KG1 (cell line): ENCODE data around the gene HDDC2.
"Not testable (repeated sequence)": the region's sequence is repeated elsewhere in the genome, so short reads cannot be mapped to it uniquely, and the experiment has no call there.

ENCODE experiments used
- DNase-seq: peaks from one replicate; lab custom pipeline; 2025; lab: John Stamatoyannopoulos, UW

The HDDC2 gene

DNA sequence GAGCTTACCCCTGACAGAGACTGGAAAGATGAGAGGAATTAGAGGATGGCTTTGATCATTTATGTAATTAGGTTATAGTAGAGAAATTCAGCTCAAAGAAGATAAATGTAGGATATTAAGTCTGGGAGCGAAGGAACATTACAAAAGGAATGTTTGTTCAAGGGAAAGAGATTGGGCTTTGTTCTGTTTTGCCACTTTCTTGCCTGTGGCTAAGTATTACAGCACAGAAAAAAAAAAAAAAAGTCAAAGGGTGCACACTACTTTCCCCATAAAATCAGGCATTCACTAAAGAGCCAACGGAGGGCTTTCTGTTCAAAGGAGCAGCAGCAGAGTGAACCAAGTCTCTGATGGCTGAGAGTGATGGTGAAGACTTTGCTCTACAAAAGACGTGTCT is 5.0 kb upstream of the HDDC2 start:
- DNase-seq: no peak

DNA sequence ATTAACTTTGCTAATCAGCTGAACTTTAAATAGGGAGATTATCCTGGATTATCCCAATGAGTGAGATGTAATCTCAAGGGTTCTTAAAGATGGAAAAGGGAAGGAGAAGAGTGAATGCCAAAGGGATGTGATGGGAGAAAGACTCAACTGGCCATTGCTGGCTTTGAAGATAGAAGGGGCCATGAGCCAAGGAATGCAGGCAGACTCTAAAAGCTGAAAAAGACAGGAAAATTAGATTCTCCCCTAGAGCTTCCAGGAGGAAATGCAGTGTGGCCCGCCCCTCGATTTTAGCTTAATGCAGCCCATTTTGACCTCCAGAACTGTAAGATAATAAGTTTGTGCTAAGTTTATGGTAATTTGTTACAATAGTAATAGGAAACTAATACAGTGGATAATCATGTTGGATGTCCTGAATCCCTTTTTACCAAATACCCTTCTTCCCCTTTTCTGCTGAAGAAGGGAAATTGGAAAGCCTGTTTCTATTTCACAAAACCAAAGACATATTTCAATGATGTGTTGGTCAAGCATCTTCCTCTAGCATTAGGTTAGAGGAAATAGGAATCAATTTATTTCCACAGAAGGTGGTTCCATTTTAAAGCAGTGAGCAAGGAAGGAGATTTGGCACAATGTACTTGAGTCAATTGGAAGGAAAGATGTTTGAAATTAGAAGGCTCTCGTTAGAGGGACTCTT is 3.3 kb upstream of the HDDC2 start:
- DNase-seq: no peak

DNA sequence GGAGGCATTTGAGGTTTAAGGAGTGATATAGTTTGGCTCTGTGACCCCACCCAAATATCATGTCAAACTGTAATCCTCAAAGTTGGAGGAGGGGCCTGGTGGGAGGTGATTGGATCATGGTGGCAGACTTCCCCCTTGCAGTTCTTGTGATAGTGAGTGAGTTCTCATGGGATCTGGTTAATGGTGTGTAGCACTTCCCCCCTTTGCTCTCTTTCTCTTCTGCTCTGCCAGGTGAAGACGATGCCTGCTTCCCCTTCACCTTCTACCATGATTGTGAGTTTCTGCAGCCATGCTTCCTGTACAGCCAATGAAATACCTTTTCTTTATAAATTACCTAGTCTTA is 1.7 kb upstream of the HDDC2 start:
- no peak for DNase-seq

DNA sequence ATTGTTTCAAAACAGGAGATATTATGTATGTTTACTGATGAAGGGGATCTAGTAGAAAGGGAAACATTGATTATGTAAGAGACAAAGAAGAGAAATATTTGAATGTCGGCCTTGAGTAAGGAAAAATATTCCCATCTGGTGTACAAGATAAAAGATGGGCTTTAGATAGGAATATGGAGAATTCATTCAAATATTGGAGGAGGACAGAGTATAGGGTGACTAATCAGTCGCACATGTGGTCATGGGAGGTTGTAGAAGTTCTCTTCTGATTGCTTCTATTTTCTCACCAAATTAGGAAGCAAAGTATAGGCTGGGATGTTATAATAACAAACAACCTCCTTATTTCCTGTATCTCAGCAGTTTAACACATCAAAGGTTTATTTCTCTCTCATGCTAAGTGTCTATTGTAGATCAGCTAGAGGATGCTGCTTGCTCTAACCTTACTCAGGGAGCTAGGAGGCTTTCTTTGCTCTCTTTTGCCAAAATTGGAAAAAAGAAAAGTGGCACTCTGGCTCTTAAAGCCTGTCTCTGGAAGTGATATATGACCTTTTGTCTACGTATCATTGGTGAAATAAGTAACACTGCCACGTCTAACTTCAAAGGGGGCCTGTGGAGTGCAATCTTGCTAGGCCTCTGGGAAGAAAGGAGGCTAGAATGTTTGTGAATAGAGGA is 1.2 kb upstream of the HDDC2 start:
- DNase-seq: no peak

DNA sequence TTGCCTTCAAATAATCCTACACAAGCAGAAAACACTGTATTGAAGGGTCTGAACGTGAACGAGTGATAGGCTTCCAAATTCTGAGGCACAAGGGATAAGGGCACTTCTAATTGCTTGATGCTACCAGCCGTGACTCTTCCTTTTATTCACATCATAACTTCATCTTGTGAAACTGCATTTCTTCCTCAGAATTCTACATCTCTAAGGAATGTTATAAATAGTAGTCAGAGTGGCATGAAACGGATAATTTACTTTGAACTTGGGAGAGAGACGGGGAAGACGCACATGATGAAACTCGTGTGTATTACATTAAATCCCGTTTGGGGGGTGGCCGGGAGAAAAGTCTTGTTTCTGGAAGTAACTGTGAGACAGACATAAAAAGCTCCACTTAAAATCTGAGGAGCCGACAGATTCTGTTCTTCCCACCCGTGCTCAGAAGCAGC is 754 bp downstream of the HDDC2 start:
- DNase-seq: no peak

DNA sequence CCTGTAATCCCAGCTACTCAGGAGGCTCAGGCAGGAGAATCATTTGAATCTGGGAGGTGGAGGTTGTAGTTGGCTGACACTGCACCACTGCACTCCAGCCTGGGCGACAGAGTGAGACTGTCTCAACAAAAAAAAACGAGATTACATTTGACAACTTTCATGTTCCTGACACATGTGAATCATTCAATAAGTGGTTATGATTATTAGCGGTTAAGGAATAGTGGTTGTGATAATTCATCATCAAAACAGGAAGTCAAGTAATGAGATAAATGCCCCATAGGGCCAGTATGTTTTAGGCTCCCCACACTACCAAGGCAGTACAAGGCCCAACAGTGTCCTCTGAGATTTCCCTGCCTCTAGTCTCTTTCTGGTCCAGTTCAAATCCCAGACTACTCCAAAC is 2.5 kb downstream of the HDDC2 start:
- no peak for DNase-seq

DNA sequence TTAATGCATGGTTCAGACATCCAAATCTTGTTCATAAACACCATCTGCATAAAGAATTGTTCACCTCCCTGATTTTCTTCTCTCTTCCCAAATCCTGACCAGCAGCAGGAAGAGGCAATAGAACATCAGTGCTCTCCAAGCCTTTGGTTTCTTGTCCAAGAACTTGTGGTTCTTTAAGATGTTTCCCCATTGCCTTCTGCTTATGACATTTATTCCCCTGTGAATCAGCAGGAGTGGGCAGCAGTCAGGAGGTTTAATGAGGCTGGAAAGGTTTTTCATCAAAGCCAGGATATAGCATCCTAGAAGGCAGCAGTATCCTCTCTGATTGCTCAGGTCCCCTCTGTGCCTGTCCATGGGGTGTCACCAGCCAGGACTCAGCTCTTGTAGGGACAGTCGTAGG is 5.3 kb downstream of the HDDC2 start:
- no peak for DNase-seq

DNA sequence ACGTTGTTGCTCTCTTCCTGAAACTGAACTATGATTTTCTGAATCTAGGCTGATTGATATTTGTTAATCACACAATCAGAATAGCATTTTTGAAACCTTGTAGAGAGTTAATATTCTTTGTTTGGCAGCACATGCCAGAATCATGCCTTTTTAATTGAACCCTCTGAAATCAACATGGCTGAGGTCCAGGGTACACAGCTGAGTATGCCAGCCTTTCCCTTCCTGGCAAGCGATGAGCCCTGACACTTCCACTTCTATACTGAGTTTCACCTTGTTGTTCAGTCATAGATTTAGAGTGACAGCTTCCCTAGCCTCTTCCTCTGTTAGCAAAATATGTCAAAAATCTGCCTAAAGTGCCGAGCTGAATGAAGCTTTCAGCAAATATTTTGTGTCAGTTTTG is 6.8 kb downstream of the HDDC2 start:
- DNase-seq: no peak

DNA sequence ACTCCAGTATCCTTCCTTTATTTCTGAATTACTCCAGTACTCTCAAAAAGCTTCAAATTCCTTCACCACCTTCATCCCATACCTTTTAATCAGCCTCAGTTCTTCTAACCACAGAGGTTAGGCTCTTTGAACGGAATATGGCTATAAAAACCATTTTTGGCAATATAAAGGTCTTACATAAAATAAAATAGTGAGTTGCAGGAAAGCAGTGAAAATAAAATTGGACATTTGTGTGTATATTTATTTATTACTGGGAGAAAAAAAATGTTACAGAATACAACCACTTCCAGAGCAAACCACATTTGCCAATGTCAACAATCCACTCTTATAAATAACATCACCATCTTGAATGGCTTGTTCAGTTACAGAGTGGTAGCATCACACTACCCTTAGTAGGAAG is 7.7 kb downstream of the HDDC2 start:
- DNase-seq: no peak

DNA sequence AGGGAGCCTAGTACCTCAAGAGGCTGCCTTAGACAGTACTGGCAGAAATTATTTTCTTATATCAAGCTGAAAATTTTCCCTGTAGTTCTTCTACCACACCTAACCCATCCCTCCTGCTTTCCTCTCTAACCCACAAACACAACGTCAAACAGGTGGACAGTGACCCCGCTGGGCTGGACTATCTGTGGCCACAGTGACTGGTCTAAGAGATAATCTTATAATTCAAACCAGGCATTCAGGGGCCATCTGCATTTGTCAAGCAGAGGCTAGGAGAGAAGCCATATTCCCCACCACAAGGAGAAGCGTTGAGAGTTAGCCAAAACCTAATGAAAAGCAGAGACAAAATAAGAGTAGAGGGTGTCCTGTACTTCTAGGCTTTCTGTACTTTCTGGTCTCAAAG is 8.2 kb downstream of the HDDC2 start:
- DNase-seq: no peak

DNA sequence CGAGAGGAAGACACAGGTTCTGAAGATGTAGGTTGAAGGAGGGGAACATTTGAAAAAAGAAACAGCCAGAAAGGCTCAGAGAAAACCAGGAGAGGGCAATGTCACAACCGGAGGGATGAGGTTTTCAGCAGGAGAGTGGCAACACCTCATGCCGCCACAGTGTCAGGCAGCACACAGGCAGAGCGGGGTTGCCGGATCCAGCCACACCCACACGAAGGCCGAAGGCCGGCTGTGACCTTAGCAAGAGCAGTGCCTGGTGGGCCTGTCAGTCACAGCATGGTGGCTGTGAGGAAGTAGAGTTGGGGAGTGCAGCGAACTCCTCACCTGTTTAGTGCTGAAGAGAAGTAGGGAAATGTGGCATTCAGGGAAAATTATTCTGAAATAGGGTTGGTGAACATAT is 14.0 kb downstream of the HDDC2 start:
- no peak for DNase-seq

DNA sequence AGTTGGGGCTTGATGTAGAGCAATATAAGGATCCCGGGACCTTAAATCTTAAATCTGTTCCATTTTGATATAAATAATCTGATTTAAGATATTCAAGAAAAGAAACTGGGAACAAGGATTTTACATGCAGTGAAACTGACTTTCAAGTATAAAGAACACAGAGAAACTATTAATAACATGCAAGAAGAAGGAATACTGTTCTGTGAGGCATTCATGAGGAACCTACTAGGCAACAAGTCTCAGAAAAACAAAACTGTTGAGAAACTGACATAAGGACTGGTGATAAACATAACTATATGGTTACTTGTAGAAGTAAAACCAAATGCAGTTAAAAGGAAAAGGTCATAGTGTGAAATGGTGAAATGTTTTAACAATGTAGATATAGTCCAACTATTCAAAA is 15.8 kb downstream of the HDDC2 start:
- no peak for DNase-seq

DNA sequence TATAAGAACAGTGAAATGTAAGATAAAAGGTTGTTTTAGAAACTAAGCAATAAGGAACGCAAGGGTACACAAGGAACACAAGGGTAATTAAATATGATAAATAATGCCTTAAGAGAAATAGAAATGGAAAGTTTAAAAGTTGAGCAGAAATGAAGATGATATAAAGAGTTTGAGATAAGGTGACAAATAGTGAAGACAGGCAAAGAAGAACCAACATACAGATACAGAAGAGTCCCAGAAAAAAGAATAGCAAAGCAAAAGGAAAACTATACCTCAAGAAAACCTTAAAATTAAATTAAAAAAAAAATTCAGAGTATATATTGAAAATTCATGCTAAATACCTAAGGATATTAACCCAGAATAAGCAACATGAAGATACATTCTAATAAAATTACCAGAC is 16.4 kb downstream of the HDDC2 start:
- DNase-seq: no peak

DNA sequence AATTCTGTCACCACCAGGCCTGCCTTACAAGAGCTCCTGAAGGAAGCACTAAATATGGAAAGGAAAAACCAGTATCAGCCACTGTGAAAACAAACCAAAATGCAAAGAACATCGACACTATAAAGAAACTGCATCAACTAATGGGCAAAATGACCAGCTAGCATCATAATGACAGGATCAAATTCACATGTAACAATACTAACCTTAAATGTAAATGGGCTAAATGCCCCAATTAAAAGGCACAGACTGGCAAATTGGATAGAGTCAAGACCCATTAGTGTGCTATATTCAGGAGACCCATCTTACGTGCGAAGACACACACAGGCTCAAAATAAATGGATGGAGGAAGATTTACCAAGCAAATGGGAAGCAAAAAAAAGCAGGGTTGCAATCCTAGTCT is 19.3 kb downstream of the HDDC2 start:
- DNase-seq: not testable (repeated sequence)

DNA sequence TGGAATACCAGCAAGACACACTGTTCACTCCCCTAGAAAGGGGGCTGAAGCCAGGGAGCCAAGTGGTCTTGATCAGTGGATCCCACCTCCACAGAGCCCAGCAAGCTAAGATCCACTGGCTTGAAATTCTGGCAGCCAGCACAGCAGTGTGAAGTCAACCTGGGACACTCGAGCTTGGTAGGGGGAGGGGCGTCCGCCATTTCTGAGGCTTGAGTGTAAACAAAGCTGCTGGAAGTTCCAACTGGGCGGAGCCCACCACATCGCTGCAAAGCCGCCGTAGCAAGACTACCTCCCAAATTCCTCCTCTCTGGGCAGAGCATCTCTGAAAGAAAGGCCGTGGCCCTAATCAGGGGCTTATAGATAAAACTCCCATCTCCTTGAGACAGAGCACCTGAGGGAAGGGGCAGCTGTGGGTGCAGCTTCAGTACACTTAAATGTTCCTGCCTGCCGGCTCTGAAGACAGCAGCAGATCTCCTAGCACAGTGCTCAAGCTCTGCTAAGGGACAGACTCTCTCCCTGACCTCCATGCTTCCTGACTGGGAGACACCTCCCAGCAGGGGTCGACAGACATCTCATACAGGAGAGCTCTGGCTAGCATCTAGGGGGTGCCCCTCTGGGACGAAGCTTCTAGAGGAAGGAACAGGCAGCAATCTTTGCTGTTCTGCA is 21.3 kb downstream of the HDDC2 start:
- not testable (repeated sequence) for DNase-seq

DNA sequence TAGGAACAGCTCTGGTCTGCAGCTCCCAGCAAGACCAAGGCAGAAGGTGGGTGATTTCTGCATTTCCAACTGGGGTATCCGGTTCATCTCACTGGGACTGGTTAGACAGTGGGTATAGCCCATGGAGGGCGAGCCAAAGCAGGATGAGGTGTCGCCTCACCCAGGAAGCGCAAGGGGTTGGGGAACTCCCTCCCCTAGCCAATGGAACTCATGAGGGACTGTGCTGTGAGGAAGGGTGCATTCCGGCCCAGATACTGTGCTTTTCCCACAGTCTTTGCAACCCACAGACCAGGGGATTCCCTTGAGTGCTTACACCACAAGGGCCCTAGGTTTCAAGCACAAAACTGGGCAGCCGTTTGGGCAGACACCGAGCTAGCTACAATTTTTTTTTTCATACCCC is 21.8 kb downstream of the HDDC2 start:
- DNase-seq: no peak

DNA sequence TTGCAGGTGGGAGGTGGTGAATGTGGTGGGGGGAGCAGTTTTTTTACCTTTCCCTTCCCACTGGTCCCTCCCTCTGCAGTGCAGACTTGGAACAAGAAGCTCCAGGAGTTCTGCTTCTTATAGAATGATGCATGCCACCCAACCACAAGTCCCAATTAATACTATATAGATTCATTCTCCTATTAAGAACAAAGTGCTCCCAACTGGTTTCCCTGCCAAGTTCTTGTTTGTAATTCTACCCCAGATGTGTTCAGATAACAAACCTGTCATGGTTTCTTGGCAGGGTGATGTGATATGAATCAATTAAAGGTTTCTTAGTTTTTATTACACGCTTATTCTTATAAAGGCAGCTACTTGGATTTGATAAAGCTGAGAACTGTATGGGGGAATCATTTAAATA is 23.9 kb downstream of the HDDC2 start:
- no peak for DNase-seq

DNA sequence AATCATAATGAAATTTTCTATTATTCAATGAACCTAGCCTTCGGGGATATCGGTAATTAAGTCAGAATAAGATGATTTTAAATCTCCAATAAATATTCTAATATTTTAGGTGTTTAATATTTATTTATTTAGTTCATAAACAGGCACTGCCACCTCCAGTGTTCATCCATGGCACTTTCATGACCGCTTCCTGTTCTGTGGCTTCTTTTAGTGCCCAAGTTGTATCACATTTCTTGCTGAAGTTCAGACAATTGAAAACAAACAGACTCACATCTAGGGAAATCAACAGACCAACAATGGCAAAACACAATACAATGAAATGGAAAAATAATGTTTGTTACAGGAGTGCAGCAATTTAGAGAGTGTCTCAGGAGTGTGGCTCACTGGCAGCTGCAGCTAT is 26.0 kb downstream of the HDDC2 start:
- DNase-seq: no peak

DNA sequence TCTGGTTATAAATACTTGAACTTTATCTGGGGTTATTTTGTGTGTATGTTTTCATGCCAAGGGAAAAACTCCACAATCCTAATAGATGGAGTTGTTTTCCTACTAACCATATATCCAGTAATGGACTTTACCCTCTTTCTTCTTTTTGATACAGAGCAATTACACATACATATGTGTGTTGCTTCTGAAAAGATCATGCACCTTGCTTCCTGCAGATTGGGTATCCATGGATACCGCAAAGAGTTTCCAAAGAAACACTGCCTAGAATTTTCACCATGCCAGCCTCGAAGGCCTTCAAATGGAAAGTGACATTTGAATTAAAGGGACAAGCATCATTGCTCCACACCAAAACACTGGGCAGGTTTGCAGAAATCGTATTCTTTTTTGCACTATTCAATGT is 26.8 kb downstream of the HDDC2 start:
- no peak for DNase-seq

DNA sequence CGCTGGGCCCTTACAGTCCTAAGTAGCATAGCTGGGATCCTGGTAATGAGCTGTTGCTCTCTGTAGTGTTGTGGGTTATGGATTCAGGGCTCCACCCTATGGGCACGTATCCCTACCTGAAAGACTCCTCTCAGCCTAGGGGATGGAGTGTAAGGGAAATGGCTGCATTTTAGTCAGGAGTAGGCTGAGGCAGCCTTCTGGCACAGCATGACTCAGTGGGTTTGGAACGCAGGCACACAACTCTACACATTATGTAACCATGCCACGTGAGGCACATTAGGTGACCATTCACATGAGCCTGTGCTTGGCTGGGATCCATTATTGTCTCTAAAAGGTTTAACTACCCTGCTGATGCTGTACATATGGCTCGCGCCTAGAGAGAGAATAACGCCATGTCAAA is 27.8 kb downstream of the HDDC2 start:
- DNase-seq: no peak

DNA sequence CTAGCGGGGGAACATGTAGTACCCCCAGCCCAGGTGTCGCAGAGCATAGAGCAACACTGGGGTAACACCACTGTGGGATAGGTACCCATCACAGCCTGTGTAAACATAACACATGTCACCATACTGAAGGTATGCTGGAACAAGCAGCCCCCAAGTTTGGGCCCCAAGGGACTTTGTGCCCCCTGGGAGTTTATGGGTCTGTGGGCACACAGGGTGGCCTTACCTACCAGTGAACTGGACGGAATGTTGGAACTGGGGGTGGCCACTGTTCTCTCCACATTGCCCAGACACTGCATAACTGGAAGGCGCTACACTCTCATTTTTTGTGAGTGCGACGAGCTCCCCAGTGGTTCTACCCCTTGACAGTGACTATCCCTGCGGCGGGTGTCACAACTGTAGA is 28.5 kb downstream of the HDDC2 start:
- no peak for DNase-seq

DNA sequence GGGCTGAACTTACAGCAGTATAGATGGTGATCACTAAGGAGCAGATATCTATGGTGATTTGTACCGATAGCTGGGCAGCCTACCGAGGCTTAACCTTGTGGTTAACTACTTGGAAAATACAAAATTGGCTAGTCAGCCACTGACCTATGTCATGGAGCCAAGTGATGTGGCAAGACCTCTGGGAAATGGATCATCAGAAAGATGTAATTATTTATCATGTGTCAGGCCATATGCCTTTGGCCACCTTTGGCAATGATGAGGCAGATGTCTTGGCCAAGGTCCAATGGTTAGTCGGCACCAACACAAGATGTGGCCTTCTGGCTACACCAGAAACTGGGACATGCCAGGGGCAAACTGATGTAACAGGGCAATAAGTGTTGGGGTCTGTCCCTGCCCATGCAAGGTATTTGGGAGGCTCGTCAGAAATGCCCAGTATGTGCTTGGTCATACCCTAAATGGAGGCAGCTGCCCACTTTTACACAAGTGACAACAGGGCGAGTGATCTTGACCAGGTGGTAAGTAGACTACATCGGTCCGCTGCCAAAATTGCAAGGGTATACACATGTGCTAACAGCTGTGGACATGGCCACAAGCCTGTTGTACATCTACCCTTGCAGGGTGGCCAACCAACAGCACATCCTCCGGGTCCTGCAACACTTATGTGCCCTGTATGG is 30.1 kb downstream of the HDDC2 start:
- DNase-seq: no peak

DNA sequence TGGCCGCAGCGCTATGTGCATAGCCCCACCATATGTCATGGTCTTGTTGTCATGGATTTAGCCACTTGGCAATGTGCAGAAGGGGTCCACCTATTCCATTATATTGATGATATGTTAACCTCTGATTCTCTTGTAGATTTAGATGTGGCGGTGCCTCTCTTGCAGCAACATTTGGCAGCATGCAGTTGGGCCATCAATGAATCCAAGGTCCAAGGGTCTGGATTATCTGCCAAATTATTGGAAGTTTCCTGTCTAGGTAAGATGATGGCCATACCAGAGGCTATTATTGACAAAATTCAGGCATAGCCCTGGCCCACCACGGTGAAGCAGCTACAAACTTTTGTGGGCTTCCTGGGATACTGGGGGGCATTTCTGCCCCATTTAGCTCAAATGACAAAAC is 31.4 kb downstream of the HDDC2 start:
- DNase-seq: no peak
